Cerebellar nuclear complex (tissue), 1 donor: ENCODE measurements around the gene PRKCD.

Source experiments
- DNase-seq, 2 experiments: peaks; one replicate each; lab custom pipeline; 2025; lab: John Stamatoyannopoulos, UW

The PRKCD gene

DNA sequence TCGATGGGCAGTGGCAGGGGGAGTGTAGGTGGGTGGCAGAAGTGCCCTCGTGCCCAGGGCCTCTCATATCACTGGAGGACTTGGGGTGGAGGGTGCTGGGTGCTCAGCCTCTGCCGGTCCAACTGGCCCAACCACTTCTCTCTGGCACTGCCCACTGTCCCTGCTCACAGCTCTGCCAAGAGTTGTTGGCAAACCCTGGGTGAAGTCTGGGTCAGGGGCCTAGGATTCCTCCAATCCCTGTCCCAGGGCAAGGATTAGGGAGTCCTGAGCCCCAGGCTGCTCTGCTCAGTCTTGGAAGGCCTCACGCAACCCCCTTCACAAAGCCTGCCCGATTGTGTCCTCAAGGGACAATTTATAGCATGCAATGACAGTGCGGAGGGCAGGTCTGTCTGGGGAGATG lies 5.2 kb upstream of the PRKCD start:
- DNase-seq, result no peak

DNA sequence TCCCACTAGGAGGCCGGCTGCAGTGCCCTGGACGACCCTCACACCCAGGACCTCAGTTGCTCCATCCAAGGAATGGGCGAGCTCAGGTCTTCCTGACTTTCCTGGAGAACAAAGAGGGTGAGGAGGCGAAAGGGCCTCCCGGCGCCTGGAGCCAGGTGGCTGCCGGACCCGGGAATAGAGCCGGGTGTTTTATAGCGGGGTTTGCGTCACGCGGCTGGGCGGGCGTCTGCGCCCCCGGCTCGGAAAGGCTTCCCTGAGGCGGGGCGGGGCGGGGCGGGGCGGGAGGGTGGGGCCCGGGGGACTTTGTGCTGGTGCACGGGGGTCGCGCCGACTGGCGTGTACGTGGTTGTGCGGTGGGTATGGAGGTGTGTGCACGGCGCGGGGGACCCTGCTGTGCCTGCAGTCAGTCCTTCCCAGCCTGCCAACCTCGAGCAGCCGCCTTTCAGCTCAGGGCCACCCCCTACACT lies 4.6 kb upstream of the PRKCD start:
- no peak for DNase-seq

- no peak for DNase-seq
Measured at GRCh38 chr3:53157974-53158580, 2.9 kb upstream of the PRKCD start.

DNA sequence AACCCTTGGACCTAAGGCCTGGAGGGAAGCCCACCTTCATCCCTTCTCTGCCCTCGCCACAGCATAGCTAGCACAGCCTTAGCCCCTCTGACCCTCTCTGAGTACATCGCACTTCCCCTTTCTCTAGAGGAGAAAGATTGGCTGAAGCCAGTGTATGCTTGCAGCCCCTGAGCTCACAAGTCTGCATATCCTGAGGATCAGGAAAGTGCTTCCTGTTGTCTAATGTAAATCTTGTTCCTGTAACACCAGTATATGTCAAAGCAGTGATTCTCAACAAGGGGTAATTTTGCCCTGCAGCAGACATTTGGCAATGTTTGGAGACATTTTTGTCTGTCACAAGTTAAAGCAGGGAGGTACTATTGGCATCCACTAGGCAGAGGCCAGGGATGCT lies 2.2 kb upstream of the PRKCD start:
- no peak for DNase-seq

GRCh38 chr3:53159156-53160060 lies 1.6 kb upstream of the PRKCD start:
- no peak for DNase-seq

- no peak for DNase-seq
Measured at GRCh38 chr3:53160061-53160659, 849 bp upstream of the PRKCD start.

DNA sequence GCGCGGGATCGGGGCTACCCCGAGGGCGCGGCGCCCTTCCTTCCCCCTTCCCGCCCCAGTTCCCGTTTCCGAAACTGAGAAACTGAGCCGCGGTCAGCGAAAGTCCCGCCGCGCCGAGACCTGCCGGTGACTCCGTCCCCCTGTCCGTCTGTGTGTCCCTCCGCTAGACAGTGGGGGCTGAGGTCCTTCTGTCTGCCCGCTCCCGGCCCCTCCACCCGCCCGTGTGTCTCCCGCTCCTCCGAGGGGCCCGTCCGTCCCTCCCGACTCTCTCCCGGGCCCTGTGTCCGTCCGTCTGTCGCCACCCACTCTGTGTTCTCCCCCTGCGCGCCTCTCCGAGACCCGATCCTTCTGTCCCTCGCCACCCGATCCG lies 426 bp downstream of the PRKCD start:
- no peak for DNase-seq

DNA sequence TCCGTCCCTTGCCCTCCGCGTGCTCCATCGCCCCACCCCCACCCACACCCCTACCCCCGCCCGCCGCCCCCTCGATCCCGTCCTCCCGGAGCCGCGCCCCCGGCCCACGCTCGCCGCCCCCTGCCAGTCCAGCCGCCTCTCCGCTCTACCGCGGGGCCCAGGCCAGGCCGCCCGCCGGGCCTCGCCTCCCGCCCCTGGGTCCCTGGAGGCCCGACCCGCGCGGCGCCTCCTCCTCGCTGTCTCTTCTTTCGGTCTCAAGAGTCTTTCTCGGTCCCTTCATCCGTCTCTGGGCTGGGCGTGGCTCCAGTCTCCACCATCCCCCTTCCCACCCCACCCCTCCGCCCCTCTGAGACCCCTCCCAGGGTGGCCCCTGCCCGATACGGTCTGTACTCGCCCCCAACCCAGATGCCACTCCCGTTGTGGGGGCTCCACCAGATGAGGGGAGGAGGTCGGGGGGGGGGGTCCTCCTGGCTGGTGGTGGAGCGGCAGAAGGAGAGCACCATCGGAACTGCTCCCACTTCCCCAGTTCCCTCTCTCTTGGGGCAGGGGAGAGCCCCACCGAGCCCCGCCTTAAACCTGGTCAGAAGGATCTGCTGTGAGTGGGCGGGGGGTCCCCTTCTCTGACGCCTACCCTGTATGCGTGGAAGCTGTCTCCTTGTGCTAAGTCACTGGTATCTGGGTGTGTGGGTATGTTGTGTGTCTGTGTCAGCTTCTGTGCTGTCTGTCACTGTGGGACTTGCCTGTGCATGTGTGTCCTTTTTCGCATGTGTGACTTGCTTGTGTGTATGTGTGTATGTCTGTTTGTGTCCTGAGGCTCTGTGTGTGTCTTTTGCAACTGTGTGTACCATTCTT lies 1.0 kb downstream of the PRKCD start:
- no peak for DNase-seq

GRCh38 chr3:53162672-53163443 lies 1.8 kb downstream of the PRKCD start:
- no peak for DNase-seq

DNA sequence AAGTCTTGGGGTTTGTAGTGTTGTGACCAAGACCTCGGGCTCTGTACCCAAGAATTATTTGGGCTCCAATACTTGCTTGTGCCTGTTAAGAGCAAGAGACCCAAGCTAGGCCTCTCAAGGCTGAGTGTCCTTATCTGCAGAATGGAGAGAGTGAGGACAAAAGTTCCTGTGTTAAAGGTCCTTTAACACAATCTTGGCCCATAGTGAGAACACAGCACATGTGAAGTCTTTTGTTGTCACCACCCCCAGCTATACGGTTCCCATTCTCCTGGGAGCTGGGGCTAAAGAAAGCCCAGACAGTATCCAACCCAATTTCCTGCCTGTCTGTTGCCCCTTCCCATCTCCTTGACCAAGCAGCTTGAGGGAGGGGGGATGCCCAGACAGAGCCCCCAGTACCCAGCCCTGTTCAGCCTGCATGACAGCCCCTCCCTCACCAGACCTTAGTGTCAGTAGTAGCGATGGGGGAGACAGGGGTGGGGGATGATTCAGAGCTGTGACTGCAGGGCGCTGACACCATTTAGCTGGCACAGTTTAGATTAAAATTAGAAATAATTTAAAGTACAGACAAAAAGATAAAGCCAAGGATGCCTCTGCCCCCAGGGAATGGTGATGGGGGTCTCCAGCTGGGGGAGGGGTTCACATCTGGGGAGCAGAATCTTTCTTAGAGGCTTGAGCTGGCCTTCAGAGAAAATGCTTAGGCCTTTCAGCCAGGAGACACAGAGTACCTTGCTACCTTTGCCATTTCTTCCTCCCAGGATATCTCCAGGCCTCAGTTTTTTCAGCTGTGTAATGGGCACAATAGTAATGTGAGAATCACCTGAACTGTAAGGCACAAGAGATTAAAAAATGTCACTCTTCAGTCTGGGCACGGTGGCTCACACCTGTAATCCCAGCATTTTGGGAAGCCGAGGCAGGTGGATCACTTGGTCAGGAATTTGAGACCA lies 2.7 kb downstream of the PRKCD start:
- no peak for DNase-seq

DNA sequence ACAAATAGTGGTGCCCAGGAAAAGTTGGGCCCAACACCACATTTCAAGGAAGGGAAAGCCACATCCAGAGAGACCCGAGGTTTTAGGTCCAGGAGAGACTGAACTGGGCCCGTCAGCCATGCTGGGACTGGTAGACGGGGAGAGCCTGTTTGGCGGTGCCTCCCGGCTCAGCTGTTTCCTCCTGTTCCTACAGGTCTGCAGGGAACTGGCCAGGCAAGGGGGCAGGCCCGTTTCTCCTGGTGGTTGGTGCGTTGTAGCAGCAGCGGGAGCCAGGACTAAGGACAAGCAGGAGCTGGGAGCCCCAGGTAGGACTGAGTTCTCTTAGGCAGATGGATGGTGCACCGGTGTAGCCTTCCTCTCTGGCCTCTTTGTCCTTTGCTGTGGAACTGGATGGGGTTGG lies 3.9 kb downstream of the PRKCD start:
- DNase-seq, result no peak

GRCh38 chr3:53166206-53166605 lies 5.2 kb downstream of the PRKCD start:
- no peak for DNase-seq

DNA sequence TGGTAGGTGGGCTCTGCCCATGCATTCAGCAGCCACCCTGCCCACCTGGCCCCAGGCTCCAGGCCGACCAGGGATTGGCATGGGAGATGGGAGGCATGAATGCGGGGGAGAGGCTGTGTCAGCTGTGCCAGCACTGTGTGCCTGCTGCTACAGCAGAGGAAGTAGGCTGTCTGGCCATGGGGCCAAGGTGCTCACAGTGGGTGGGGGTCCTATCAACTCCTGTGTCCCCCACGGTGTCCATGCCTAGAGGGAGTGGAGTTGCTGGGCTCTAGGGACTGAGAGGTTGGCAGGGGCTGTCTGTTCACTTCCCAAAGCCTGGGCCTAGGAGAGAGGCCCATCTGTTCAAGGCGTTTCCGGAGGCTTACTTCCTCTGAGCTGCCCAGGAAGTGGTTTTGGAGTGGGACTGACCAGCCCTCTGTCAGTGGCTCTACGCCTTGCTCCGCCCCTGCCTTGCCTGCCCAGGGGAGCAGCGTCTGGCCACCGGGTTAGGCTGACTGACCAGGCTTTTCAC lies 5.8 kb downstream of the PRKCD start:
- no peak for DNase-seq

DNA sequence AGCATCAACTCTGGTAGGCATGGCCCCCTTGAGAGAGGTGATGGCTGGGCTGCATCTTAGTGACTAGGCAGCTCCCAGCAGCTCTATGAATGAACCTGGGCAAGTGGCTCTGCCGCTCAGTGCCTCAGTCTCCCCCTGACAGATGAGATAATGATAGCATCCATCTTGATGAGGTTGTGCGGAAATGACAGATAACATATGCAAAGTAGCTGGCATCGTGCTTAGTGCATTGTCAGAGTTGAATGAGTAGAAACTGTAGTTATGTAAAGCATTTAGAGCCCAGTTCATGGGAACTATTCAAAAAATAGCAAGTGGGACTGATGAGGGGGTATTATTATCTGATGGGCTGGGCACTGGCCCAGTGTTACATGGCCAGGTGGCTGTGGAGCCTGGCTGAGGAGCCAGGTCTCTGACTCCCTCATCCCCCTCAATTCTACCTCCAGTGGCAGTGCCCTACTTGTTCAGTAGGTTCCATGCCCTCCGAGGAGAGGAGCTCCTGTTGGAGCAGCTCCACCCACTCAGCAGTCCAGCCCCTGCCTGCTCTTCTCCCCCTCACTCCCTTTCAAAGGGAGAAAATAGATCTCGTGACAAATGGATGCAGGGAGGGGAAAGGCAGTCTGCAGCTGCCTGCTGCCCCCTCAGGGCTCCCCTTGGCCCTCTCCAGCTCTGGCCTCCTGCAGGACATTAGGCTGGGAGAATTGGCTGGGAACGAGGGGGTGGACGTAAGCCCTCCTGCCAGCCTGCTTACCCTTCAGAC lies 6.6 kb downstream of the PRKCD start:
- no peak for DNase-seq

- DNase-seq, result no peak
Measured at GRCh38 chr3:53168175-53168923, 7.3 kb downstream of the PRKCD start.

GRCh38 chr3:53169045-53169831 lies 8.2 kb downstream of the PRKCD start:
- DNase-seq, result no peak

DNA sequence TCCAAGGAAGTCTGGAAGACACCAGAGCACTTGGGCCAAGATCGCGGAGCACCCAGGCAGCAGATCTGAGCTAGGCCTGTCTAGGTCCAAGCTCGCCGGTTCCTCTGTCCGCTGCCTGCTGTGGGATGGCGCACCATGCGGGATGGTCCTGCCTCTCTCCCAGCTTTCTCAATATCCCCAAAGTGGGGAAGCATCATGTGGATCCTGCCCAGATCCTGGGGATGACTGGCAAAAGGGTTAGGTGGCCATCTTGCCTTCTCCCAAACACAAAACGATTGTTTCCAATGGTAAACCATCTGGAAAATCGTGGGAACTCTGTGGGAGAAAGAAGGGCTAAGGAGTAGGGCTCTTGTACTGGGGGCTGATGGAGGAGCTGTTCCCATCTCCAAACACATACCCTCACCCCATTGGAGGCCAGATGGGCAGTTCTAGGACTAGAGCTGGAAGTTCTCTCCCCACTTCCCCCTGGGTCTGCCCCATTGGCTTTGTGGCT lies 8.9 kb downstream of the PRKCD start:
- no peak for DNase-seq
